ENCODE measurements around the gene CD8A.

DNA sequence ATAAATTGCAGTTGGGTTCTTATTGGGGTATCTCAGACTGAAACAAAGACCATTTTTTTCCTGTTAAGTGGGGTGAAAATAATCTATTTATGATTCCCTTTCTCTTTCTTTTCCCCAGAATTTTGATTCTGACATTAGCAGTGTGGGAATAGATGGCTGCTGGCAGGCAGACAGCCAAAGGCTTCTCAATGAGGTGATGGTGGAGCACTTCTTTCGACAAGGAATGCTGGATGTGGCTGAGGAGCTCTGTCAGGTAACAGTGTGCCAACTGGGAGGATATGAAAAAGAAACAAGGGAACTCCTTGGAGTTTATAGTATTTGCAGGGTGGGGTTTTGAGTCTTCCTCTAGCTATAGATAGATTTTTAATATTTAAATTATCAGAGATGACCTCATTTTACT, 38.9 kb downstream of the CD8A start:
- TF ChIP-seq CTCF (conservative IDR thresholded peaks at IDR 0.05 in 1 of 2, IDR thresholded peaks at IDR 0.05 in 1 of 2; ENCODE audit: low read depth in 1 of 2, low read length in 2 of 2) (no peak), EZH2 (IDR thresholded peaks at IDR 0.05; ENCODE audit: low read length, missing control alignments) (no peak)
